A549 (cell line): Measurements from ENCODE around the gene SCARB1. TPM values are rescaled to one million over a fixed set of nuclear protein-coding genes. Genes with fewer than 3 reads are reported as not detected.
A peak's percentile ranks its signal among the peaks of the same experiment; 100 is the strongest.

Source experiments
- ATAC-seq, 2 experiments: fragments of 200-7000 bp in 1 of 2; fragments of >200 bp in 1 of 2; cut with Nextera tagmentation in 1 of 2; cut with Tn5 transposase in 1 of 2; 3 replicates each; pipeline versions ENCODE4 v1.8.0 to v1.9.1; 2018 to 2020; ENCODE audit warnings: mild to moderate bottlenecking in 1 of 2, moderate library complexity in 1 of 2
- CTCF ChIA-PET: fragments of 300-600 bp; sonication (Branson Sonifier 250); formaldehyde crosslinking; extraction: SDS; loops from one replicate; lab custom pipeline; 2021; ENCODE audit warnings: antibody characterized with exemption, inconsistent platforms; lab: Yijun Ruan, JAX
- POLR2A ChIA-PET: fragments of 350-600 bp; formaldehyde crosslinking; extraction: SDS; loops from one replicate; lab custom pipeline; 2021; ENCODE audit warnings: antibody characterized with exemption, inconsistent platforms; lab: Yijun Ruan, JAX
- DNase-seq, 2 experiments: peaks; one replicate each; pipeline versions ENCODE4 v3.0.0 to v3.0.0-alpha.2; 2011 to 2016; ENCODE audit warnings: low read depth in 1 of 2, low spot score in 1 of 2
- FAIRE-seq: peaks from 2 replicates; lab custom pipeline; 2011; peaks lifted over from hg19 to GRCh38; lab: Jason Lieb, UNC
- H3K27ac ChIP-seq, 2 experiments: fragments of >200 bp; sonication (Bioruptor Twin); formaldehyde crosslinking; 3 replicates each; pipeline ENCODE4 v1.5.1; 2016 to 2017
- H3K4me1 ChIP-seq: fragments of >200 bp; sonication (Bioruptor Twin); formaldehyde crosslinking; 3 replicates; pipeline ENCODE4 v1.6.1; 2016
- H3K4me2 ChIP-seq: fragments of >200 bp; sonication (Bioruptor Twin); formaldehyde crosslinking; 3 replicates; pipeline ENCODE4 v1.6.1; 2016
- H3K4me3 ChIP-seq: fragments of >200 bp; sonication (Bioruptor Twin); formaldehyde crosslinking; 3 replicates; pipeline ENCODE4 v1.5.1; 2016
- H3K9me3 ChIP-seq: fragments of >200 bp; sonication (Bioruptor Twin); formaldehyde crosslinking; 3 replicates; pipeline ENCODE4 v1.6.1; 2016
- BCL3 ChIP-seq: fragments of >200 bp; sonication (Bioruptor Twin); formaldehyde crosslinking; IDR thresholded peaks from 3 replicates; pipeline ENCODE4 v1.6.1; 2016
- BHLHE40 ChIP-seq: IDR thresholded peaks from 2 replicates; pipeline ENCODE4 v1.6.1; 2012; ENCODE audit warnings: low read depth, low read length, inconsistent platforms
- CBX2 ChIP-seq: fragments of 200-600 bp; sonication (generic); IDR thresholded peaks from 2 replicates; pipeline ENCODE4 v1.6.1; 2016; ENCODE audit warnings: low read depth, mild to moderate bottlenecking, borderline replicate concordance
- CBX8 ChIP-seq: fragments of 200-600 bp; sonication (generic); IDR thresholded peaks from 2 replicates; pipeline ENCODE4 v1.6.1; 2016
- CHD2 ChIP-seq: fragments of 150-350 bp; IDR thresholded peaks from 2 replicates; pipeline ENCODE4 v1.6.1; 2014; ENCODE audit warnings: low read length; ENCODE audit not compliant: partially characterized antibody
- CTCF ChIP-seq: fragments of >200 bp; sonication (Bioruptor Twin); formaldehyde crosslinking; IDR thresholded peaks from 3 replicates; pipeline ENCODE4 v1.5.1; 2016
- EHF ChIP-seq: fragments of 250-450 bp; sonication (Bioruptor Pico); IDR thresholded peaks from 2 replicates; pipeline ENCODE4 v1.5.0; 2020; ENCODE audit warnings: mild to moderate bottlenecking
- EHMT2 ChIP-seq: fragments of 200-600 bp; sonication (generic); IDR thresholded peaks from 2 replicates; pipeline ENCODE4 v1.6.1; 2016; ENCODE audit warnings: antibody characterized with exemption, low read depth, mild to moderate bottlenecking, moderate library complexity
- EP300 ChIP-seq, 2 experiments: fragments of >200 bp; sonication (Bioruptor Twin); formaldehyde crosslinking; IDR thresholded peaks; 2 replicates in 1 of 2; 3 replicates in 1 of 2; pipeline ENCODE4 v1.6.1; 2016 to 2017
- ESRRA ChIP-seq: fragments of 150-350 bp; IDR thresholded peaks from 2 replicates; pipeline ENCODE4 v1.6.1; 2014; ENCODE audit warnings: mild to moderate bottlenecking, low read length, borderline replicate concordance
- FOSB ChIP-seq: fragments of 250-450 bp; sonication (Bioruptor Pico); IDR thresholded peaks from 2 replicates; pipeline ENCODE4 v1.5.0; 2020; ENCODE audit warnings: mild to moderate bottlenecking, moderate library complexity
- HES2 ChIP-seq: fragments of >200 bp; sonication (Bioruptor Twin); formaldehyde crosslinking; IDR thresholded peaks from 2 replicates; pipeline ENCODE4 v1.6.1; 2016
- HEYL ChIP-seq: fragments of 250-450 bp; sonication (Bioruptor Pico); IDR thresholded peaks from 2 replicates; pipeline ENCODE4 v1.8.0; 2021; ENCODE audit warnings: mild to moderate bottlenecking, moderate library complexity
- HMGXB4 ChIP-seq: fragments of 250-450 bp; sonication (Bioruptor Pico); IDR thresholded peaks from 2 replicates; pipeline ENCODE4 v1.5.0; 2021; ENCODE audit warnings: mild to moderate bottlenecking, moderate library complexity, borderline replicate concordance
- HOXA7 ChIP-seq: fragments of 250-450 bp; sonication (Bioruptor Pico); IDR thresholded peaks from 2 replicates; pipeline ENCODE4 v1.5.0; 2020; ENCODE audit warnings: mild to moderate bottlenecking, moderate library complexity
- HOXB13 ChIP-seq: fragments of 250-450 bp; sonication (Bioruptor Pico); IDR thresholded peaks from 2 replicates; pipeline ENCODE4 v1.5.0; 2020; ENCODE audit warnings: low read depth, mild to moderate bottlenecking, moderate library complexity
- HOXB5 ChIP-seq: fragments of 250-450 bp; sonication (Bioruptor Pico); IDR thresholded peaks from 2 replicates; pipeline ENCODE4 v1.5.0; 2020; ENCODE audit warnings: mild to moderate bottlenecking, moderate library complexity
- JUNB ChIP-seq: fragments of >200 bp; sonication (Bioruptor Twin); formaldehyde crosslinking; IDR thresholded peaks from 2 replicates; pipeline ENCODE4 v1.6.1; 2016
- KDM1A ChIP-seq: fragments of 200-600 bp; sonication (generic); IDR thresholded peaks from 2 replicates; pipeline ENCODE4 v1.6.1; 2016; ENCODE audit warnings: low read depth, mild to moderate bottlenecking
- KDM5A ChIP-seq: fragments of 200-600 bp; sonication (generic); IDR thresholded peaks from 2 replicates; pipeline ENCODE4 v1.6.1; 2016; ENCODE audit warnings: antibody characterized with exemption, mild to moderate bottlenecking
- MAX ChIP-seq: IDR thresholded peaks from 2 replicates; pipeline ENCODE4 v1.6.1; 2012
- NFE2L2 ChIP-seq: fragments of 150-350 bp; conservative IDR thresholded peaks from 2 replicates; pipeline ENCODE4 v1.6.1; 2014; ENCODE audit warnings: low read length
- NR3C1 ChIP-seq: fragments of >200 bp; sonication (Bioruptor Twin); formaldehyde crosslinking; IDR thresholded peaks from 3 replicates; pipeline ENCODE4 v1.6.1; 2017
- PBX3 ChIP-seq: IDR thresholded peaks from 2 replicates; pipeline ENCODE4 v1.6.1; 2012
- PHF8 ChIP-seq: fragments of 200-600 bp; sonication (generic); IDR thresholded peaks from 2 replicates; pipeline ENCODE4 v1.6.1; 2016; ENCODE audit warnings: low read depth, mild to moderate bottlenecking, antibody characterized with exemption, moderate library complexity, borderline replicate concordance
- POLR2A ChIP-seq: IDR thresholded peaks from 2 replicates; pipeline ENCODE4 v1.6.1; 2012; ENCODE audit warnings: mild to moderate bottlenecking, low read length
- RCOR1 ChIP-seq: fragments of 150-350 bp; IDR thresholded peaks from 2 replicates; pipeline ENCODE4 v1.6.1; 2014; ENCODE audit warnings: antibody characterized with exemption, low read length, low read depth
- RFX5 ChIP-seq: fragments of 450-650 bp; IDR thresholded peaks from 2 replicates; pipeline ENCODE4 v1.7.1; 2014; ENCODE audit warnings: antibody characterized with exemption, mild to moderate bottlenecking, moderate library complexity
- SMC3 ChIP-seq: fragments of >200 bp; sonication (Bioruptor Twin); formaldehyde crosslinking; IDR thresholded peaks from 3 replicates; pipeline ENCODE4 v1.6.1; 2018; ENCODE audit warnings: inconsistent platforms
- TFCP2L1 ChIP-seq: fragments of 250-450 bp; sonication (Bioruptor Pico); IDR thresholded peaks from 2 replicates; pipeline ENCODE4 v1.5.0; 2021; ENCODE audit warnings: mild to moderate bottlenecking
- USF2 ChIP-seq: fragments of 450-650 bp; IDR thresholded peaks from 2 replicates; pipeline ENCODE4 v1.6.1; 2014; ENCODE audit warnings: antibody characterized with exemption
- ZC3H11A ChIP-seq: fragments of 450-650 bp; IDR thresholded peaks from 2 replicates; pipeline ENCODE4 v1.6.1; 2014; ENCODE audit warnings: antibody characterized with exemption, mild to moderate bottlenecking
- ZFP36 ChIP-seq: fragments of 450-650 bp; IDR thresholded peaks from 2 replicates; pipeline ENCODE4 v1.6.1; 2014; ENCODE audit warnings: borderline replicate concordance; ENCODE audit not compliant: partially characterized antibody
- ZNF302 ChIP-seq: fragments of 250-450 bp; sonication (Bioruptor Pico); IDR thresholded peaks from 2 replicates; pipeline ENCODE4 v1.9.0; 2021; ENCODE audit warnings: inconsistent platforms, mild to moderate bottlenecking, moderate library complexity
- ZSCAN20 ChIP-seq: fragments of 250-450 bp; sonication (Bioruptor Pico); IDR thresholded peaks from 2 replicates; pipeline ENCODE4 v1.8.0; 2022; ENCODE audit warnings: mild to moderate bottlenecking, moderate library complexity
- WGBS: methylation state at CpG from one replicate; pipeline ENCODE4 v1.1.6; 2017; ENCODE audit errors: missing lambda C conversion rate; 5-methylcytosine and 5-hydroxymethylcytosine counted together
- polyA plus RNA-seq, 4 experiments: library from polyadenylated mRNA; depleted of rRNA in 3 of 4; stranded (reverse); fragments of >200 nt; fragmentation: RNase III in 1 of 4; extraction: RNeasy Plus Mini Kit Qiagen cat#74134 plus additional on column Dnase treatment in 1 of 4; gene quantifications; 2 replicates in 3 of 4; 3 replicates in 1 of 4; pipeline ENCODE4 v1.2.3, GENCODE V29; 2011 to 2017

SCARB1 gene
- polyA plus RNA-seq, 2 of the 4 experiments (the other 2 are of a cell fraction), result 81.1 to 154 TPM

GRCh38 chr12:124909831-124910560, 46.3 kb upstream of the SCARB1 start:
- CTCF ChIA-PET, result interaction anchor here (4.5 to 12.9 kb wide), 2 partner anchors 10 to 30 kb away, joined by 44 to 243 read pairs; no protein-coding TSS in a partner anchor
- WGBS, result 10% methylated on average over 8 of the region's 8 CpGs
- Histone ChIP-seq H3K27ac (peak overlapping the region; percentile 44 to 67), H3K4me3 (peak overlapping the region; percentile 45), H3K9me3 (no peaks in the 10 kb centered on the region), H3K4me2 (peak overlapping the region; percentile 94), H3K4me1 (peaks cover 53% of the 10 kb centered on the region)
- POLR2A ChIA-PET, result interaction anchor here (0.7 to 5.8 kb wide), 11 partner anchors 9 to 81 kb away, joined by 3 to 41 read pairs (median 5); no protein-coding TSS in a partner anchor
- FAIRE-seq, result no peak
- DNase-seq, result peak in 1 of 2 experiments; percentile 82
- ATAC-seq, result peak; percentile 39 to 44
- TF ChIP-seq MAX, result no peak; the same call in 1 of the 2 replicates
- no peak for TF ChIP-seq HOXB13 (CRISPR knock-in tag)
- no peak for TF ChIP-seq RFX5
- TF ChIP-seq PHF8, result no peak
- TF ChIP-seq HMGXB4 (CRISPR knock-in tag), result peak; percentile 99
- no peak; the same call in none of the 2 replicates for TF ChIP-seq EHF
- no peak for TF ChIP-seq JUNB
- no peak for TF ChIP-seq KDM5A
- TF ChIP-seq USF2, result no peak
- TF ChIP-seq KDM1A, result no peak
- no peak for TF ChIP-seq ESRRA
- TF ChIP-seq EHMT2, result no peak
- no peak for TF ChIP-seq EP300 (IDR thresholded peaks at IDR 0.05)
- no peak; the same call in 1 of the 2 replicates for TF ChIP-seq ZSCAN20 (CRISPR knock-in tag)
- TF ChIP-seq CBX8, result no peak
- TF ChIP-seq SMC3, result no peak
- TF ChIP-seq HOXA7 (CRISPR knock-in tag), result peak; percentile 96
- no peak for TF ChIP-seq NFE2L2
- TF ChIP-seq NR3C1, result no peak
- TF ChIP-seq CTCF, result no peak
- peak; percentile 96; the same call in 1 of the 2 replicates for TF ChIP-seq TFCP2L1
- peak; percentile 49; the same call in 1 of the 2 replicates for TF ChIP-seq HOXB5 (CRISPR knock-in tag)
- no peak for TF ChIP-seq CBX2
- TF ChIP-seq ZFP36, result no peak
- TF ChIP-seq POLR2A, result peak; percentile 42
- peak; percentile 44; the same call in 2 of the 3 replicates for TF ChIP-seq BCL3
- no peak for TF ChIP-seq HES2
- peak; percentile 98 for TF ChIP-seq FOSB (CRISPR knock-in tag)
- no peak for TF ChIP-seq BHLHE40
- no peak for TF ChIP-seq RCOR1
- TF ChIP-seq HEYL (CRISPR knock-in tag), result no peak
- TF ChIP-seq ZC3H11A, result no peak
- TF ChIP-seq ZNF302 (CRISPR knock-in tag), result peak; percentile 9; the same call in 1 of the 2 replicates
- TF ChIP-seq CHD2, result peak; percentile 61
- peak; percentile 53 for TF ChIP-seq PBX3
